HEK293 (cell line): Measurements from ENCODE around the gene CCDC27.

Experiments
- CTCF ChIA-PET: fragments of 350-600 bp; formaldehyde crosslinking; extraction: SDS; loops from one replicate; lab custom pipeline; 2021; ENCODE audit warnings: antibody characterized with exemption; lab: Yijun Ruan, JAX
- POLR2A ChIA-PET: fragments of 300-600 bp; formaldehyde crosslinking; extraction: SDS; loops from one replicate; lab custom pipeline; 2020; ENCODE audit warnings: antibody characterized with exemption, inconsistent platforms; lab: Yijun Ruan, JAX
- H3K27ac ChIP-seq: fragments of 200-500 bp; sonication (Bioruptor generic); 2 replicates; pipeline ENCODE4 v1.5.1; 2014; ENCODE audit warnings: low read depth, low read length, control low read depth, inconsistent platforms; ENCODE audit errors: extremely low read depth
- H3K36me3 ChIP-seq, 2 experiments: fragments of 200-500 bp in 1 of 2; sonication (Bioruptor generic) in 1 of 2; 1 replicate in 1 of 2; 2 replicates in 1 of 2; pipeline ENCODE4 v1.5.1; 2014 to 2017; ENCODE audit warnings: inconsistent platforms in 2 of 2, low read length in 2 of 2; ENCODE audit not compliant: control insufficient read depth in 2 of 2, insufficient read depth in 1 of 2
- H3K4me1 ChIP-seq: fragments of 200-500 bp; sonication (Bioruptor generic); 2 replicates; pipeline ENCODE4 v1.5.1; 2014; ENCODE audit warnings: mild to moderate bottlenecking, low read length, inconsistent platforms; ENCODE audit not compliant: control insufficient read depth, insufficient read depth
- H3K4me3 ChIP-seq: 2 replicates; pipeline ENCODE4 v1.5.1; 2011; ENCODE audit warnings: low read depth, mild to moderate bottlenecking, control low read depth, low read length, moderate library complexity
- H3K9me3 ChIP-seq: fragments of 200-500 bp; sonication (Bioruptor generic); 2 replicates; pipeline ENCODE4 v1.5.1; 2014; ENCODE audit warnings: low read depth, low read length, inconsistent platforms; ENCODE audit not compliant: control insufficient read depth, insufficient read depth
- AEBP2 ChIP-seq: fragments of 450-650 bp; formaldehyde crosslinking; IDR thresholded peaks from 2 replicates; pipeline ENCODE4 v1.5.1; 2016; ENCODE audit warnings: missing biosample characterization, missing genetic modification characterization, borderline replicate concordance
- ATF2 ChIP-seq: fragments of 450-650 bp; formaldehyde crosslinking; IDR thresholded peaks from 2 replicates; pipeline ENCODE4 v1.5.1; 2016; ENCODE audit warnings: missing biosample characterization, missing genetic modification characterization, low read depth
- GFI1B ChIP-seq: fragments of 450-650 bp; formaldehyde crosslinking; IDR thresholded peaks from 2 replicates; pipeline ENCODE4 v1.5.1; 2016; ENCODE audit warnings: missing biosample characterization, missing genetic modification characterization
- GLIS1 ChIP-seq: fragments of 450-650 bp; formaldehyde crosslinking; IDR thresholded peaks from 2 replicates; pipeline ENCODE4 v1.5.1; 2016; ENCODE audit warnings: missing biosample characterization, missing genetic modification characterization
- MYNN ChIP-seq: fragments of 450-650 bp; formaldehyde crosslinking; IDR thresholded peaks from 2 replicates; pipeline ENCODE4 v1.5.1; 2016; ENCODE audit warnings: missing biosample characterization, missing genetic modification characterization, borderline replicate concordance
- MZF1 ChIP-seq: fragments of 450-650 bp; formaldehyde crosslinking; IDR thresholded peaks from 2 replicates; pipeline ENCODE4 v1.5.1; 2017; ENCODE audit warnings: missing biosample characterization, missing genetic modification characterization, borderline replicate concordance
- OSR2 ChIP-seq: fragments of 450-650 bp; formaldehyde crosslinking; IDR thresholded peaks from 2 replicates; pipeline ENCODE4 v1.5.1; 2016; ENCODE audit warnings: missing biosample characterization, missing genetic modification characterization
- PATZ1 ChIP-seq: fragments of 450-650 bp; formaldehyde crosslinking; IDR thresholded peaks from 2 replicates; pipeline ENCODE4 v1.5.1; 2016; ENCODE audit warnings: missing biosample characterization, missing genetic modification characterization
- PBX3 ChIP-seq: sonication (generic); formaldehyde crosslinking; IDR thresholded peaks from 2 replicates; pipeline ENCODE4 v1.8.1; 2022; ENCODE audit warnings: mild to moderate bottlenecking, moderate library complexity, missing genetic modification reagents
- SCRT2 ChIP-seq: fragments of 450-650 bp; formaldehyde crosslinking; IDR thresholded peaks from 2 replicates; pipeline ENCODE4 v1.5.1; 2016; ENCODE audit warnings: missing biosample characterization, missing genetic modification characterization
- TRIM28 ChIP-seq: IDR thresholded peaks from 2 replicates; pipeline ENCODE4 v1.6.1; 2011; ENCODE audit warnings: low read length, control low read depth, borderline replicate concordance
- YY1 ChIP-seq: fragments of 450-650 bp; formaldehyde crosslinking; IDR thresholded peaks from 2 replicates; pipeline ENCODE4 v1.5.1; 2018; ENCODE audit warnings: missing biosample characterization, missing genetic modification characterization
- ZBTB26 ChIP-seq: fragments of 450-650 bp; formaldehyde crosslinking; optimal IDR thresholded peaks from 2 replicates; pipeline ENCODE3; 2016; ENCODE audit warnings: missing biosample characterization, mild to moderate bottlenecking, missing genetic modification characterization
- ZBTB6 ChIP-seq: fragments of 450-650 bp; formaldehyde crosslinking; IDR thresholded peaks from 2 replicates; pipeline ENCODE4 v1.5.1; 2017; ENCODE audit warnings: missing biosample characterization, missing genetic modification characterization
- ZBTB7A ChIP-seq: fragments of 450-650 bp; formaldehyde crosslinking; IDR thresholded peaks from 2 replicates; pipeline ENCODE4 v1.5.1; 2016; ENCODE audit warnings: low read depth, missing biosample characterization, missing genetic modification characterization
- ZNF138 ChIP-seq: fragments of 450-650 bp; formaldehyde crosslinking; IDR thresholded peaks from 2 replicates; pipeline ENCODE4 v1.5.1; 2016; ENCODE audit warnings: missing biosample characterization, missing genetic modification characterization, borderline replicate concordance
- ZNF140 ChIP-seq: fragments of 450-650 bp; formaldehyde crosslinking; IDR thresholded peaks from 2 replicates; pipeline ENCODE4 v1.5.1; 2016; ENCODE audit warnings: missing biosample characterization, missing genetic modification characterization
- ZNF214 ChIP-seq: fragments of 450-650 bp; formaldehyde crosslinking; IDR thresholded peaks from 2 replicates; pipeline ENCODE4 v1.5.1; 2017; ENCODE audit warnings: missing biosample characterization, mild to moderate bottlenecking, missing genetic modification characterization, borderline replicate concordance
- ZNF37A ChIP-seq: fragments of 450-650 bp; IDR thresholded peaks from 2 replicates; pipeline ENCODE4 v1.5.1; 2018; ENCODE audit warnings: missing biosample characterization, missing genetic modification characterization
- ZNF558 ChIP-seq: fragments of 450-650 bp; formaldehyde crosslinking; IDR thresholded peaks from 2 replicates; pipeline ENCODE4 v1.5.1; 2016; ENCODE audit warnings: missing biosample characterization, missing genetic modification characterization
- ZNF580 ChIP-seq: fragments of 450-650 bp; formaldehyde crosslinking; IDR thresholded peaks from 2 replicates; pipeline ENCODE4 v1.5.1; 2016; ENCODE audit warnings: missing biosample characterization, missing genetic modification characterization
- ZNF585B ChIP-seq: fragments of 450-650 bp; formaldehyde crosslinking; IDR thresholded peaks from 2 replicates; pipeline ENCODE4 v1.5.1; 2016; ENCODE audit warnings: missing biosample characterization, missing genetic modification characterization
- ZNF623 ChIP-seq: fragments of 450-650 bp; formaldehyde crosslinking; IDR thresholded peaks from 2 replicates; pipeline ENCODE4 v1.5.1; 2016; ENCODE audit warnings: missing biosample characterization, missing genetic modification characterization
- ZNF704 ChIP-seq: fragments of 450-650 bp; formaldehyde crosslinking; IDR thresholded peaks from 2 replicates; pipeline ENCODE4 v1.5.1; 2016; ENCODE audit warnings: missing biosample characterization, missing genetic modification characterization
- ZNF843 ChIP-seq: fragments of 450-650 bp; formaldehyde crosslinking; IDR thresholded peaks from 2 replicates; pipeline ENCODE4 v1.5.1; 2016; ENCODE audit warnings: missing biosample characterization, missing genetic modification characterization

Gene CCDC27

GRCh38 chr1:3735027-3735681 is 17.1 kb upstream of the CCDC27 start:
- Histone ChIP-seq H3K4me3 (no peak overlapping the region), H3K36me3 (peaks cover 4 to 100% of the 10 kb centered on the region in 2 experiments; a peak in 2 of 3 replicates), H3K27ac (no peak overlapping the region), H3K4me1 (no peaks in the 10 kb centered on the region), H3K9me3 (no peaks in the 10 kb centered on the region)
- no peak for TF ChIP-seq ZNF580 (tag by site-specific recombination)
- no peak for TF ChIP-seq MYNN (tag by site-specific recombination)
- no peak for TF ChIP-seq GLIS1 (tag by site-specific recombination)
- no peak for TF ChIP-seq ZNF37A (tag by site-specific recombination)
- TF ChIP-seq ZBTB7A (tag by site-specific recombination) = no peak
- no peak for TF ChIP-seq ZNF214 (tag by site-specific recombination)
- TF ChIP-seq PBX3 (CRISPR knock-in tag) = no peak
- no peak for TF ChIP-seq ZNF558
- no peak for TF ChIP-seq SCRT2 (tag by site-specific recombination)
- no peak for TF ChIP-seq PATZ1 (tag by site-specific recombination)
- TF ChIP-seq ZBTB6 (tag by site-specific recombination) = no peak
- TF ChIP-seq ZNF585B (tag by site-specific recombination) = no peak
- ChIA-PET POLR2A (no interaction called here), CTCF (interaction anchor here (2.2 kb wide), 1 partner anchor 11 kb away, joined by 10 read pairs; no protein-coding TSS in a partner anchor)

GRCh38 chr1:3735688-3736087 is 16.6 kb upstream of the CCDC27 start:
- Histone ChIP-seq H3K4me1 (no peaks in the 10 kb centered on the region), H3K36me3 (peaks cover 8 to 100% of the 10 kb centered on the region in 2 experiments; a peak in 2 of 3 replicates), H3K4me3 (no peak overlapping the region), H3K27ac (no peak overlapping the region), H3K9me3 (no peaks in the 10 kb centered on the region)
- POLR2A ChIA-PET = no interaction called here
- CTCF ChIA-PET = interaction anchor here (0.6 to 2.2 kb wide), 2 partner anchors 11 to 171 kb away, joined by 3 to 10 read pairs; no protein-coding TSS in a partner anchor
- TF ChIP-seq YY1 (tag by site-specific recombination) (no peak), ZBTB26 (no peak), TRIM28 (no peak), MZF1 (tag by site-specific recombination) (no peak), OSR2 (tag by site-specific recombination) (no peak), ATF2 (tag by site-specific recombination) (no peak), ZNF843 (tag by site-specific recombination) (no peak), GFI1B (tag by site-specific recombination) (no peak), ZNF623 (no peak), ZNF138 (no peak), AEBP2 (no peak), ZNF704 (tag by site-specific recombination) (no peak), ZNF140 (tag by site-specific recombination) (no peak), ZNF214 (tag by site-specific recombination) (no peak)
